ENCODE data around the gene SDC1.
"Not testable (repeated sequence)": the region's sequence is repeated elsewhere in the genome, so short reads cannot be mapped to it uniquely, and the experiment has no call there.

The SDC1 gene

GRCh38 chr2:20224716-20225293 is at the start of gene SDC1:
Gene SDC1 (minus strand): TSS chr2:20225130. CDS start chr2:20224867, 263 bp downstream.
- no peak for DNase-seq (ENCODE audit: low read depth)
- H3K4me3 ChIP-seq (ENCODE audit: low read length) = peak within 1 kb of the TSS; percentile 58
- TF ChIP-seq CTCF (conservative IDR thresholded peaks at IDR 0.05; ENCODE audit: low read depth, low read length) = no peak

GRCh38 chr2:20273042-20273441 is 48.1 kb upstream of the SDC1 start:
- DNase-seq (ENCODE audit: low read depth) = no peak
- TF ChIP-seq CTCF (conservative IDR thresholded peaks at IDR 0.05; ENCODE audit: low read depth, low read length) = no peak

GRCh38 chr2:20268317-20268716 is 43.4 kb upstream of the SDC1 start:
- not testable (repeated sequence) for H3K4me3 ChIP-seq (ENCODE audit: low read length); DNase-seq (ENCODE audit: low read depth)

More at GRCh38 chr2:20273042-20273441, 48.1 kb upstream of the SDC1 start:
- H3K4me3 ChIP-seq (ENCODE audit: low read length) = no peak overlapping the region

GRCh38 chr2:20267529-20267928 is 42.6 kb upstream of the SDC1 start:
- no peak overlapping the region for H3K4me3 ChIP-seq (ENCODE audit: low read length)
- no peak for TF ChIP-seq CTCF (conservative IDR thresholded peaks at IDR 0.05; ENCODE audit: low read depth, low read length)
- DNase-seq (ENCODE audit: low read depth) = no peak

GRCh38 chr2:20264629-20265028 is 39.7 kb upstream of the SDC1 start:
- no peak overlapping the region for H3K4me3 ChIP-seq (ENCODE audit: low read length)
- TF ChIP-seq CTCF (conservative IDR thresholded peaks at IDR 0.05; ENCODE audit: low read depth, low read length) = no peak
- DNase-seq (ENCODE audit: low read depth) = no peak

GRCh38 chr2:20257411-20257810 is 32.5 kb upstream of the SDC1 start:
- no peak overlapping the region for H3K4me3 ChIP-seq (ENCODE audit: low read length)
- no peak for TF ChIP-seq CTCF (conservative IDR thresholded peaks at IDR 0.05; ENCODE audit: low read depth, low read length)
- no peak for DNase-seq (ENCODE audit: low read depth)

GRCh38 chr2:20254731-20255130 is 29.8 kb upstream of the SDC1 start:
- H3K4me3 ChIP-seq (ENCODE audit: low read length) = no peak overlapping the region
- DNase-seq (ENCODE audit: low read depth) = no peak
- no peak for TF ChIP-seq CTCF (conservative IDR thresholded peaks at IDR 0.05; ENCODE audit: low read depth, low read length)

Measured in retinal pigment epithelial cell (primary cell).